HG03196 (cell line): Measurements from ENCODE around the gene MDFI.

Experiments
- ATAC-seq: cut with Tn5 transposase; IDR thresholded peaks from one replicate; pipeline ENCODE4 v1.9.1; 2021; ENCODE audit not compliant: unreplicated experiment

The MDFI gene

GRCh38 chr6:41633056-41633634 lies 5.1 kb upstream of the MDFI start:
- ATAC-seq = no peak

- ATAC-seq = no peak
These were observed 3.6 kb upstream of the MDFI start for GRCh38 chr6:41634657-41635056.

- no peak for ATAC-seq
These were observed 2.9 kb upstream of the MDFI start for GRCh38 chr6:41635365-41635764.

- ATAC-seq = no peak
These were observed 1.5 kb upstream of the MDFI start for GRCh38 chr6:41636833-41637193.

- ATAC-seq = no peak
These were observed 870 bp upstream of the MDFI start for GRCh38 chr6:41637194-41638001.

GRCh38 chr6:41638935-41639808 lies 904 bp downstream of the MDFI start:
- no peak for ATAC-seq

GRCh38 chr6:41639809-41640371 lies 1.6 kb downstream of the MDFI start:
- ATAC-seq = no peak

GRCh38 chr6:41640426-41640825 lies 2.2 kb downstream of the MDFI start:
- no peak for ATAC-seq

- no peak for ATAC-seq
These were observed 3.2 kb downstream of the MDFI start for GRCh38 chr6:41641352-41641925.

GRCh38 chr6:41642090-41642959 lies 4.1 kb downstream of the MDFI start:
- ATAC-seq = no peak

GRCh38 chr6:41642960-41643898 lies 5.0 kb downstream of the MDFI start:
- no peak for ATAC-seq

- ATAC-seq = no peak
These were observed 5.6 kb downstream of the MDFI start for GRCh38 chr6:41643899-41644269.

- no peak for ATAC-seq
These were observed 6.1 kb downstream of the MDFI start for GRCh38 chr6:41644297-41644879.

GRCh38 chr6:41645007-41645618 lies 6.8 kb downstream of the MDFI start:
- no peak for ATAC-seq

GRCh38 chr6:41646026-41646795 lies 7.9 kb downstream of the MDFI start:
- ATAC-seq = no peak

GRCh38 chr6:41647061-41647511 lies 8.8 kb downstream of the MDFI start:
- no peak for ATAC-seq

GRCh38 chr6:41648070-41648585 lies 9.9 kb downstream of the MDFI start:
- ATAC-seq = no peak
